Daoy (cell line): Measurements from ENCODE around the gene MUSK. TPM values are rescaled to one million over a fixed set of nuclear protein-coding genes. Genes with fewer than 3 reads are reported as not detected.
A peak's percentile ranks its signal among the peaks of the same experiment; 100 is the strongest.

ENCODE experiments used
- DNase-seq: peaks from one replicate; pipeline ENCODE4 v3.0.0-alpha.2; 2015; ENCODE audit warnings: low read depth
- total RNA-seq: library from RNA; depleted of rRNA; stranded (reverse); fragments of >200 nt; shearing (Covaris generic); gene quantifications from 2 replicates; pipeline ENCODE4 v1.2.3, GENCODE V29; 2014; rRNA removed

MUSK gene
- total RNA-seq = not detected in 2 replicates

GRCh38 chr9:110668570-110669167 is at the start of gene MUSK:
Gene MUSK, plus strand, starts transcription at chr9:110668791. Its CDS starts 114 bp downstream, at chr9:110668905.
- no peak for DNase-seq

- no peak for DNase-seq
These were observed 48.8 kb upstream of the MUSK start for GRCh38 chr9:110619831-110620230.

- DNase-seq = no peak
These were observed 47.9 kb upstream of the MUSK start for GRCh38 chr9:110620726-110621125.

GRCh38 chr9:110622368-110622767 is 46.2 kb upstream of the MUSK start:
- DNase-seq = no peak

- DNase-seq = peak; percentile 64
These were observed 45.0 kb upstream of the MUSK start for GRCh38 chr9:110623462-110624025.

- peak; percentile 93 for DNase-seq
These were observed 42.3 kb upstream of the MUSK start for GRCh38 chr9:110626101-110626829.

GRCh38 chr9:110635589-110635988 is 33.0 kb upstream of the MUSK start:
- no peak for DNase-seq

- peak; percentile 26 for DNase-seq
These were observed 30.1 kb upstream of the MUSK start for GRCh38 chr9:110638381-110638954.

GRCh38 chr9:110640736-110641135 is 27.9 kb upstream of the MUSK start:
- DNase-seq = peak; percentile 29

GRCh38 chr9:110641293-110641692 is 27.3 kb upstream of the MUSK start:
- no peak for DNase-seq

GRCh38 chr9:110648696-110649095 is 19.9 kb upstream of the MUSK start:
- DNase-seq = no peak

- peak; percentile 73 for DNase-seq
These were observed 18.3 kb upstream of the MUSK start for GRCh38 chr9:110650261-110650660.

GRCh38 chr9:110650991-110651411 is 17.6 kb upstream of the MUSK start:
- DNase-seq = peak; percentile 91

- DNase-seq = no peak
These were observed 12.6 kb upstream of the MUSK start for GRCh38 chr9:110655754-110656641.

GRCh38 chr9:110659891-110660541 is 8.6 kb upstream of the MUSK start:
- DNase-seq = peak; percentile 68

- no peak for DNase-seq
These were observed 842 bp downstream of the MUSK start for GRCh38 chr9:110669433-110669832.

GRCh38 chr9:110671849-110672248 is 3.3 kb downstream of the MUSK start:
- no peak for DNase-seq

GRCh38 chr9:110672873-110673510 is 4.4 kb downstream of the MUSK start:
- no peak for DNase-seq

GRCh38 chr9:110687497-110687896 is 18.9 kb downstream of the MUSK start:
- DNase-seq = peak; percentile 30

- no peak for DNase-seq
These were observed 19.7 kb downstream of the MUSK start for GRCh38 chr9:110688329-110688728.
